Mammary epithelial cell (primary cell): Measurements from ENCODE around the gene LHX4.

Source experiments
- CTCF ChIP-seq, 2 donors: IDR thresholded peaks in 1 of 2; conservative IDR thresholded peaks in 1 of 2; 2 replicates each; pipeline ENCODE4 v1.5.1; 2011 to 2012; ENCODE audit warnings: inconsistent platforms in 2 of 2, low read length in 2 of 2, mild to moderate bottlenecking in 2 of 2, control low read depth in 1 of 2, low read depth in 1 of 2; ENCODE audit not compliant: insufficient read depth in 1 of 2; ENCODE audit errors: extremely low read depth in 1 of 2
- EZH2 ChIP-seq: IDR thresholded peaks from 2 replicates; pipeline ENCODE4 v1.6.1; 2012; ENCODE audit warnings: low read length, inconsistent platforms, borderline replicate concordance

- TF ChIP-seq CTCF (conservative IDR thresholded peaks at IDR 0.05 in 1 of 2, IDR thresholded peaks at IDR 0.05 in 1 of 2; ENCODE audit: extremely low read depth in 1 of 2, insufficient read depth in 1 of 2, low read depth in 1 of 2, low read length in 2 of 2): no peak
- no peak for TF ChIP-seq EZH2
These were observed 31.9 kb upstream of the LHX4 start for GRCh38 chr1:180198196-180198595.
